ENCODE measurements around the gene DAGLA. TPM values are rescaled to one million over a fixed set of nuclear protein-coding genes. Genes with fewer than 3 reads are reported as not detected.

Gene DAGLA
- total RNA-seq, 1 donor, result 4.2 TPM

- no peak overlapping the region for H3K4me3 ChIP-seq (ENCODE audit: low read depth, low read length)
- TF ChIP-seq CTCF (IDR thresholded peaks at IDR 0.05; ENCODE audit: insufficient read depth, low read length), result no peak
- no peak for DNase-seq (ENCODE audit: low read depth)
Observed at GRCh38 chr11:61747967-61748285, 67.7 kb downstream of the DAGLA start.

- DNase-seq (ENCODE audit: low read depth), result no peak
- TF ChIP-seq CTCF (IDR thresholded peaks at IDR 0.05; ENCODE audit: insufficient read depth, low read length), result no peak
- no peak overlapping the region for H3K4me3 ChIP-seq (ENCODE audit: low read depth, low read length)
Observed at GRCh38 chr11:61749591-61750217, 69.5 kb downstream of the DAGLA start.

- DNase-seq (ENCODE audit: low read depth), result no peak
- no peak overlapping the region for H3K4me3 ChIP-seq (ENCODE audit: low read depth, low read length)
- TF ChIP-seq CTCF (IDR thresholded peaks at IDR 0.05; ENCODE audit: insufficient read depth, low read length), result no peak
Observed at GRCh38 chr11:61750631-61751273, 70.6 kb downstream of the DAGLA start.

- no peak overlapping the region for H3K4me3 ChIP-seq (ENCODE audit: low read depth, low read length)
- DNase-seq (ENCODE audit: low read depth), result no peak
- no peak for TF ChIP-seq CTCF (IDR thresholded peaks at IDR 0.05; ENCODE audit: insufficient read depth, low read length)
Observed at GRCh38 chr11:61751384-61751783, 71.2 kb downstream of the DAGLA start.

GRCh38 chr11:61752117-61752924 is 72.1 kb downstream of the DAGLA start, which contains the start of gene MYRF:
Gene MYRF (plus strand): TSS chr11:61752636. CDS start chr11:61752745, 109 bp downstream.
- peak; percentile 54 for TF ChIP-seq CTCF (IDR thresholded peaks at IDR 0.05; ENCODE audit: insufficient read depth, low read length)
- peak within 1 kb of the TSS; percentile 45 for H3K4me3 ChIP-seq (ENCODE audit: low read depth, low read length)
- DNase-seq (ENCODE audit: low read depth), result no peak

- peak overlapping the region; percentile 31 for H3K4me3 ChIP-seq (ENCODE audit: low read depth, low read length)
- no peak for DNase-seq (ENCODE audit: low read depth)
- TF ChIP-seq CTCF (IDR thresholded peaks at IDR 0.05; ENCODE audit: insufficient read depth, low read length), result no peak
Observed at GRCh38 chr11:61752925-61753521, 72.8 kb downstream of the DAGLA start.
